T-helper 1 cell treated with Interleukin-12 subunit alpha and Interleukin-12 subunit beta and Interleukin-4 antibody, amounts not matched to agents 30 μg/mL and 1 μg/mL, for 36 hours (primary cell): ENCODE results near the gene COL8A2.

Experiments
- H3K27ac Mint-ChIP-seq: one replicate; pipeline ENCODE4 v1.8.0; 2021; ENCODE audit warnings: mild to moderate bottlenecking, mixed read lengths
- H3K27me3 Mint-ChIP-seq: one replicate; pipeline ENCODE4 v1.8.0; 2021; ENCODE audit warnings: low read depth, mixed read lengths
- H3K36me3 Mint-ChIP-seq: one replicate; pipeline ENCODE4 v1.8.0; 2021; ENCODE audit warnings: low read depth, mixed read lengths
- H3K4me1 Mint-ChIP-seq: one replicate; pipeline ENCODE4 v1.8.0; 2021; ENCODE audit warnings: low read depth, mixed read lengths
- H3K4me3 Mint-ChIP-seq: one replicate; pipeline ENCODE4 v1.8.0; 2021; ENCODE audit warnings: mild to moderate bottlenecking, moderate library complexity, mixed read lengths
- H3K9me3 Mint-ChIP-seq: one replicate; pipeline ENCODE4 v1.8.0; 2021; ENCODE audit warnings: mixed read lengths

Gene COL8A2

DNA sequence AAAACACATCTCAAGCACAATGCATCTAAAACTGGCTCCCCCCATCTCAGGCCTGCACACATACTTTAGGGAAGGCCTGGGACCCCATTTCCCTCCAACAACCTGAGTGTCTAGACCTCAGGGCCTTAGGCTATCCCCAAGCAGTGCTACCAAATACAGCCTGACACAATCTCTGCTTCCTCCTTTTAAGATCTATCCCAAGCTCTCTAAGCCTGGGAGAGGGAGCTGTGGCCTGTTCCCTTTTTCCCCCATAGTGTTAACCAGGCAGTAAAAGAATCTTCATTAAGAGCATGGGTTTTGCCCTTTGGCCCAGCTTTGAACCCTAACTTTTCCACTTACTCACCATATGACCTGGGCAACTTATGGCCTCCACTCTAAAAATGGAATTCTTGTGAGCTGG, 10.8 kb upstream of the COL8A2 start:
- Mint-ChIP-seq H3K36me3 (peaks cover 15% of the 10 kb centered on the region), H3K4me3 (no peak overlapping the region), H3K27me3 (no peaks in the 10 kb centered on the region), H3K4me1 (peaks cover 2% of the 10 kb centered on the region), H3K27ac (no peak overlapping the region), H3K9me3 (no peaks in the 10 kb centered on the region)

DNA sequence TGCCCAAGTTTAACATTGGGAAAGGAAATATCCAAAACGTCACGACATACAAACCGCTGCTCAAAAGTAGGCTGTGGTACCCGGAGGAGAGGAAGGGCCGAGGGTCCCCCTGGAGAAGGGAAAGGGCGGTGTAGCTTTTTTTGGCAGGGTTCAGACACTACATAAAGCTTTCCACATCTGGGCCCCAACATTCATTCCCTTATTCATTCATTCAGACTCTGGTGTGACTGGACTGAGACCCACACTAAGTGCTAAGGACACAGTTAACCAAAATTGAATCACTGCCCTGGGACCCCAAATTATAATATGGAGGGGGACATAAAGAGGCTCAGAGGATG, 10.3 kb upstream of the COL8A2 start:
- H3K27ac Mint-ChIP-seq, result no peak overlapping the region
- peaks cover 2% of the 10 kb centered on the region for H3K4me1 Mint-ChIP-seq
- no peak overlapping the region for H3K4me3 Mint-ChIP-seq
- no peaks in the 10 kb centered on the region for H3K9me3 Mint-ChIP-seq
- no peaks in the 10 kb centered on the region for H3K27me3 Mint-ChIP-seq
- peaks cover 14% of the 10 kb centered on the region for H3K36me3 Mint-ChIP-seq

DNA sequence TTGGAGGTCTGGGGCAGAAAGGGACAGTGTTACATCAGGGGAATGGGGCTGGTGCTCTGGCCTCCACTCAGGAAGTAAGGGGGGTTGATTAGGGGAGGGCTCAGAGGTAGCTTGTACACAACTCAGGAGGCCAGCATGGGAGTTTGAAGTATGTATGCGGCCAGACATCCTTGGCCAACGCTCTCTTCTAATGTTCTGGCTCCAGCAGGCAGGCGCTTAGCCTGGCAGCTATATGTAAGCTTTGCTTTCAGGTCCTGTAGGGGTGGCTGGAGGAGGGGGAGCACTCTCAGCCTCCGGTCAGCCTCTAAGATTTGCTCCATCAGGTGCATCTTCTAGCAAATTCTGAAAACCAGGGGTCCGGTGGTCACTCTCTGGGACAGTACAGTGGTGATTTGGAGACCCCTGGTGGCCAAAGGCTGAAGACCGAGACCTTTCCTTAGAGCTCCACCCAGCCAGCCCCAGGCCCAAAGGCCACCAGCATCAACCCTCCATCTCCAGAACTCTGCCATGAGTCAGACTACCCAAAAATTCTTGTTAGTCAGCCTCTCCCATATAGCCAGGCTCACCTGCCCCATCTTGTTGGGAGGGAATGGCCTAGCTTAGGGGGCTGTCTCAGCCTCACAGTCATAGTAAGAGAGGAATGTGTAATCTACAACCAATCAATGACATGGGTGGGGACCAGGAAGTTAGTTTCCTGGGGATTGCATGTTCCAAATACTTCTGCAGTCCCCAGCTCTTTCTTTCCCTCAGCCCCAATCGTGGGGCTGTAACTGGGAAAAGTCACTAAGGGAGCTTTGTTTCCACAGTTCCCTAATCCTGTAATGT, 9.7 kb upstream of the COL8A2 start:
- Mint-ChIP-seq H3K36me3 (peaks cover 9% of the 10 kb centered on the region), H3K27me3 (no peaks in the 10 kb centered on the region), H3K4me1 (peaks cover 2% of the 10 kb centered on the region), H3K9me3 (no peaks in the 10 kb centered on the region), H3K27ac (no peak overlapping the region), H3K4me3 (no peak overlapping the region)

DNA sequence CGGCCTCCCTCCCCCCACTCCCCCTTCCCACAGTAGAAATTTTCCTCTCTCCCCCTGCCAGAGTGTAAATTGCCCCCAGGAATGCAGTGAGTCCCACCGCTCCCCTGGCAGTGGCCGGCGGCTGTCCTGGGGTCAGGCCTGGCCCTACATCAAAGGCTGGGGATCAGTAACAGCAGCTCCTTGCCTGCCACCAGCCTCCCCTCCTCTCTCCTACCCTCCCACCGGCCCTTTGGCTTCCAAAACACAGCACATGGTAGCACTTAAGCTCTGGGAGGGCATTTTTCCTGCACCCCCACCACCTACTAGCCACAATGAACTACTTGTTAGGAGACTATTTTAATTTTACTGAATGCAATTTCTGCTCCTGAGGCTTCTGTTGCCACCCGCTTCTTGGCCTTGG, 9.0 kb upstream of the COL8A2 start:
- Mint-ChIP-seq H3K4me3 (no peak overlapping the region), H3K27ac (no peak overlapping the region), H3K36me3 (peaks cover 6% of the 10 kb centered on the region), H3K27me3 (no peaks in the 10 kb centered on the region), H3K4me1 (peaks cover 2% of the 10 kb centered on the region), H3K9me3 (no peaks in the 10 kb centered on the region)

DNA sequence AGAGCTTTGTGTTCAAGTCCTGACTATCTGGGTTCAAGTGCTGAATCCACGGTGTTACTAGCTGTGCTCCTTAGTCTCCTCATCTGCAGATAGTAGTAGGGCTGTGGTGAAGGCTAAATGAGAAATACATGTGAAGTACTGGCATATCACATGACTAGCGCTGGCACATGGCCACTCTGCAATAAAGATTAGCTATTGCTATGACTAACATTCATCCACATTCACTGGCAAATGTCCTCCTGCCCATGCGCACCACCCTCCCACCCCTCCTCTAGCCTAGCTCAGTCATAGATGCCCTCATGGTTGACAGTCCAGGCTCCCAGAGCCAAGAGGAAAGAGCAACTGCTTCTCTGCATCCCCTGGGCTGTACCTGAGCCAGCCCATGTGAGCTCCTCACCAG, 8.5 kb upstream of the COL8A2 start:
- peaks cover 2% of the 10 kb centered on the region for H3K4me1 Mint-ChIP-seq

DNA sequence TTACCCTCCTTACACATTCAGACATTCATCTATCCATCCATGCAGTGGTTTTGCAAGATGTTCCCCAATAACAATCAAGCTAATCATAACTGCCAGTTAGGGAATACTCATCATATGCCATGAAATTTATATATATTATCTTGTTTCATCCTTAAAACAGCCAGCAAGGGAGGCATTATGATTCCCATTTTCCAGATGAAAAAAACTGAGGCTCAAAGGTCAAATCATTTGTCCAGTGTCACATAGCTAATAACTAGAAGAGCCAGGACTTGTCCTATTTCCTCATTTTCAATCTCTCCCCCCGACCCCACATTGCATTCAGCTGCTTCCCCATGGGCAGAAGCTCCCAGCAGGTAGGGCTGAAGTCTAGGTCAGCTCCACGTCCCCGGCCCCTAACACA, 7.0 kb upstream of the COL8A2 start:
- peaks cover under 1% of the 10 kb centered on the region for H3K27me3 Mint-ChIP-seq
- H3K4me3 Mint-ChIP-seq, result no peak overlapping the region
- peaks cover 2% of the 10 kb centered on the region for H3K4me1 Mint-ChIP-seq
- H3K36me3 Mint-ChIP-seq, result peaks cover 4% of the 10 kb centered on the region
- no peak overlapping the region for H3K27ac Mint-ChIP-seq
- no peaks in the 10 kb centered on the region for H3K9me3 Mint-ChIP-seq

More for the DNA sequence above, 8.5 kb upstream of the COL8A2 start:
- Mint-ChIP-seq H3K36me3 (peaks cover 6% of the 10 kb centered on the region), H3K4me3 (no peak overlapping the region), H3K27me3 (no peaks in the 10 kb centered on the region), H3K9me3 (no peaks in the 10 kb centered on the region), H3K27ac (no peak overlapping the region)

DNA sequence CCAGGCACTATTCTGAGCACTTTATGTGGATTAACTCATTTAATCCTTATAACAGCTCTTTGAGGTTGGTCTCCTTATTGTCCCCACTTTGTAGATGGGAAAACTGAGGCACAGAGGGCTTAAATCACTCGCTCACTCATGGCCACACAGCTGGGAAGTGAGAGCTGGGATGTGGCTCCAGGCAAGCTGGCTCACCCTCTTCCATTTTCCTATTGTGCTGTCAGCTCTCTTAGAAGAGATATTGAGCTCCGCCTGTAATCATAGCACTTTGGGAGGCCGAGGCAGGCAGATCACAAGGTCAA, 3.8 kb upstream of the COL8A2 start:
- H3K9me3 Mint-ChIP-seq, result no peaks in the 10 kb centered on the region
- peaks cover 24% of the 10 kb centered on the region for H3K27me3 Mint-ChIP-seq
- peaks cover 2% of the 10 kb centered on the region for H3K36me3 Mint-ChIP-seq
- no peak overlapping the region for H3K4me3 Mint-ChIP-seq
- no peak overlapping the region for H3K27ac Mint-ChIP-seq
- peaks cover 5% of the 10 kb centered on the region for H3K4me1 Mint-ChIP-seq

DNA sequence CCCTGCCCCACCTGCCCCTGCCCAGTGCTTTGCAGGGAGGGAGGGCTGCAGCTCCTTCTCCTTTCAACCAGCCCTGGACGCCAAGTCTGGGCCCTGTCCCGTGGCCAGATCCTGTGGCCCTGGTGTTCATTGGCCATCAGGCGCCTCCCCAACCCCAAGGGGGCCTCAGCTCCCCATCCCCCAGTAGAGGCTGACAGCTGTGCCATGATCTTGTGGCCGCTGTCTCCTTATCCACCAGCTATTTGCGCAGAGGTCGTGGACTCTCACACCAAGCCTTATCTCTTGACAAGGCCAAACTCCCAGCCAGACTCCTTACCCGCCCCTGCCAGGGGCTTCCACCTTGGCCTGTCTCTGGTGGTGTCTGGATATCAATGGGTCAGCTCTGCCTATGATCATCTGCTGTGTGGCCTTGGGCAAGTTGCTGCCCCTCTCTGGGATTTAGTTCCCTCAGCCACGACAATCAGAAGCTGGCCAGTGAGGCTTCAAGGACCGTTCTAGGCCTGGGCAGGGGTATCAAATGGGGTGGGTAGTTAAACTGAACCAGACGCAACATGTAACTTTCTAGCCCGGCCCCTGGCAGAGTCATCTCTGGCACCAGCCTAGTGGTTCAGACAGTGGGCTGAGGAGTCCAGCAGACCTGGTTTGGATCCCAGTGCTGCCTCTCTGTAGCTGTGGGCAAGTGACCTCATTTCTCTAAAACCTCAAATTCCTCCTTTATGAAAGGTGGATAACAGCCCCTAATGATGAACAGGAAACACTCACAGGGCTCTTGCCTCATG, 3.3 kb upstream of the COL8A2 start:
- Mint-ChIP-seq H3K27me3 (peaks cover 29% of the 10 kb centered on the region), H3K4me1 (peaks cover 8% of the 10 kb centered on the region), H3K36me3 (peaks cover 2% of the 10 kb centered on the region), H3K9me3 (no peaks in the 10 kb centered on the region), H3K4me3 (no peak overlapping the region), H3K27ac (no peak overlapping the region)

DNA sequence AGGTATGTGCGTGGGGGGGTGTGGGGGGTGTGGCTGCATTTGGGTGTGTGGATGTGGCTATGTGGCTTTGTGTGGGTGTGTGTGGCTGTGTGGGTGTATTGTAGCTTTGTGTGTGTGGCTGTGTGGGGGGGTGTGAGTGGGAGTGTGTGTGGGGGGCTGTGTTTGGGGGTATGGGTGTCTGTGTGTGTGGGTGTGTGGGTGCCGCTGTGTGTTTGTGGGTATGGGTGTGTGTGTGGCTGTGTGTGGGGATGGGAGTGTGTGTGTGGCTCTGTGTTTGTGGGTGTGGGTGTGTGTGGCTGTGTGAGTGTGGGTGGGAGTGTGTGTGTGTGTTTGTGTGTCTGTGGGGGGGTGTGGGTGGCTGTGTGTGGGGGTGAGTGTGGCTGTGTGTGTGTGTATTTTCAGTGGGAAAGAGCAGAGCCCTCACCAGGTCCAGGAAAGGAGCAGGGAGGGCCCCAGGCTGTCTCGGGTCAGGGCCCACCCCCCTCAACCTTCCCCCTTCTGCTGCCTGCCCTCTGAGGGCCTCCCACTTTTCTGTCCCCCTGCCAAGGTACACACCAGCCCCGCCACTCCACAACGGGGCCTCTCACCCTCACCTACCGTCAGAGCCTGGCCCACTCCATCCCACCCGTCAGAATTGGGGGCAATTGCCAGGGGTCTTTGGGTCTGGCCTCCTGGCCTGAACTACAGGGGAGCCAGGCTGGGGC, 1.9 kb upstream of the COL8A2 start:
- Mint-ChIP-seq H3K9me3 (no peaks in the 10 kb centered on the region), H3K27me3 (peaks cover 43% of the 10 kb centered on the region), H3K36me3 (peaks cover 2% of the 10 kb centered on the region), H3K4me3 (no peak overlapping the region), H3K4me1 (peaks cover 9% of the 10 kb centered on the region), H3K27ac (no peak overlapping the region)

DNA sequence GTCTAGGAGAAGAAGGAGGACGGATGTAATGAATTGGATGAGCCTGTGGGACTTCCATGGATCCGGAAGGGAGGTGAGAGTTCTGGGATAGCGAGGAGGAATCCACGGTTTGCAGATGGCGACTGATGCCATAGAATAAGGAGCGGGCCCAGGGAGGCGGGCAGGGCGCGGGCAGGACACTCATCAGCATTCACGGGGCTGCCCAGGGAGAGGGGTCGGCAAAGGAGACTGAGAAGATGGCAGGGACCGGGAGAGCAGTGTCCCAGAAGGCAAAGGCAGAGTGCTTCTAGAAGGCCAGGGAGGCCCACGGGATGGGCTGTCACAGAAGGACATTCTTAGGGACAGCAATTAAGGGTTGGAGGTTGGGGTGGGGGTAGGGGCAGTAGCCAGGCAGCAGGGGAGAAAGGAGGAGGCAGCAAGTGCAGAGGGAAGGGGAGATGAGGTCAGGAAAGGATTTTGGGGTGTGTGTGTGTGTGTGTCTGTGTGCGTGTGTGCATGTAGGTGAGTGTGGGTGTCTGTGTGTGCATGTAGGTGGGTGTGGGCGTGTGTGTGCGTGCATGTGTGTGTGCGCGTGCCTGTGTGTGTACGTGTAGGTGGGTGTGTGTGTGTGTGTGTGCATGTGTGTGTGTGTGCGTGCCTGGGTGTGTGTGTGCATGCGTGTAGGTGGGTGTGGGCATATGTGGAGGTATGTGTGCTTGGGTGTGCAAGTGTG, 1.1 kb upstream of the COL8A2 start:
- H3K27ac Mint-ChIP-seq, result no peak overlapping the region
- H3K9me3 Mint-ChIP-seq, result no peaks in the 10 kb centered on the region
- H3K36me3 Mint-ChIP-seq, result peaks cover 2% of the 10 kb centered on the region
- H3K27me3 Mint-ChIP-seq, result peaks cover 46% of the 10 kb centered on the region
- no peak overlapping the region for H3K4me3 Mint-ChIP-seq
- peaks cover 9% of the 10 kb centered on the region for H3K4me1 Mint-ChIP-seq

DNA sequence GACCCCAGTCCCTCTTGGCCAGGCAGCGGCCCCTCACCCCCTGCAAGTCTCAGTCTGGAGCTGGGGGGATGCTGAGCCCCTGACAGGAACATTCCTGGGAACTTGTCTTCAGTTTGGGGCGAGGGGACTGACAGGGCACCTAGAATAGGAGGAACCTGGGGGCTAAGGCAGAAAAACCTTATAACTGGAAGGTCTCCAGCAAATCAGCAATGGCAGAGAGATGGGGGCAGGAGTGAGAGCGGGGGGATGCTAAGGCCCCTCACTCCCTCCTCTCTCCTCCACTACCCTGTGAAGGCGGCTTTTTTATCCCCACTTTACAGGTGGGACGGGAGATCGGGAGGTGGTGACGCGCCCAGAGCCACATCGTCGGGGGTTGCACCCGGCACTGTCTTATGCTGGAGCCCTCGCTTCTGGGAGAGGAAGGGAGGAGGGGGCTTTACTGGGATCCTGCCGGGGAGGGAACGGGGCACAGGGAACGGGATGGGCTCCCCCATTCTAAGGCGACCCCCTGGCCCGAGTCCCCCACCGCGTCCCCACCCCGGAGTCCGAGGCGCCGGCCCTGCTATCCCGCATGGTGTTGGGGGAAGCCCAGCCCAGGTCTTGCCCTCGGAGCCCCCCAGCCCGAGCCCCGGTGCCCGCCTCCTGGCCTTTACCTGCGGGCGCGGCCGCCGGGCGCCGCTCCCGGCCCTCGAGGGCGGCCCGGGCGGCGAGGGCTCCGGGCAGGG, 456 bp downstream of the COL8A2 start:
- Mint-ChIP-seq H3K4me1 (peaks cover 9% of the 10 kb centered on the region), H3K27ac (no peak overlapping the region), H3K4me3 (no peak overlapping the region), H3K36me3 (peaks cover 2% of the 10 kb centered on the region), H3K9me3 (no peaks in the 10 kb centered on the region), H3K27me3 (peaks cover 50% of the 10 kb centered on the region)

DNA sequence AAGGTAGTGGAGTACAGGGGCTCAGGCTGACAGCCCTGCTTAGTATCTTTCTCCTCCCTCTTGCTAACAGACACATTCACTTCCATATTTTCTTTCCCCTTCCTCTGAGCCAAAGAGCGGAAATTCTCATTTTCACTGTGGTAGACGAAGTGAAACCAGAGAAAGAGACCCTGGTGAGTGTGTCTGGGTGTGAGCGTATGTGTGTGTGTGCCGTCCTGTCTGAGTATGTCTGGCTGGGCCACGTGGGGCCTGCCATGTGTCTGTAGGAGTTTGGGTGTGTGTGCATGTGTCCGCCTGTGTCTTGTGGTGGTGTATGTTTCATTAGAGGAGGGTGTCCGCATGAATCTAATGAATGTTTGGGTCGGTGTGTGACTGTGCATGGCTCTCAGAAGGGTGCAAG, 1.7 kb downstream of the COL8A2 start:
- H3K4me3 Mint-ChIP-seq, result no peak overlapping the region
- peaks cover 9% of the 10 kb centered on the region for H3K4me1 Mint-ChIP-seq
- peaks cover 2% of the 10 kb centered on the region for H3K36me3 Mint-ChIP-seq
- peaks cover 53% of the 10 kb centered on the region for H3K27me3 Mint-ChIP-seq
- H3K9me3 Mint-ChIP-seq, result no peaks in the 10 kb centered on the region
- H3K27ac Mint-ChIP-seq, result no peak overlapping the region

DNA sequence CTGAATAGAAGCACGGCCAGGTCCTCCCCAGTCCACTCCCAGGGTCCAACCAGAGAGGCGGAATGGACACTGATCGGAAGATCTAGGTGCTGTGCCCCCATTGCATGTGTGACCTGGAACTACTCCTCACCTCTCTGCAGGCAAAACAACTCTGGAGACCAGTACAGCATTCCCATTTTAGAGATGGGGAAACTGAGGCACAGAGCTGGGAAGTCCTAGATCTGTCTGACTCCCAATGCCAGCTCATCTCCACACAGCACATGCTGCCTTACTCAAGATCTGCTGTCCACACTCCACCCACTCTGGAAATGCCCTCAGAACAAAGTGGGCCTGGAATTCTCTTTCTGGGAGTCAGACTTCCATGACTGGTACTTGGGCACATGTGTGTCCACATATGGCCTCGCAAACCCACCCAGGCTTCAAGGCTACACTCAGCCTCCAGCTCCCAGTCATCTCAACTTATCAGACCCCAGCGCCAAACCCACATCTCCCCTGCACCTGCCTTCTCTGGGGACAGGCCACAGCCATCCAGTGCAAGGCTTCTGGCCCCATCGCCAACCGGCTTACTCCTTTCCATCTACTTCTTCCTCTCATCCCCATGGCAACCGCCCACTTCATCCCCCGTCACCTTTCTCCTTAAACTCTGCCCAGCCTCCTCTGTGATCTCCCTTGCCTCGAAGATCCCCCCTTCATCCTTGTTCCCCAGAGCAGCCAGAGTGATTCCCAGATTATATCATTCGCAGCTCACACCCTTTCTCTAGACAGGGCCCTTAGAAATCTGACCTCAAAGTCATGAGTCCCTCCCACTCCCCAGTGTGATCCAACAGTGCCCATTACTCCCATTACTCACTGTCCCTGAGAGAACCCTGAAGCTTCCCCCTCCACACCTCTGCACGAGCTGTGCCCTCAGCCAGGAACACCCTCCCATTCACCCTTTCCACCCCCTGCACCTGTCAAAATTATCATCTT, 2.7 kb downstream of the COL8A2 start:
- H3K4me3 Mint-ChIP-seq, result no peak overlapping the region
- no peaks in the 10 kb centered on the region for H3K9me3 Mint-ChIP-seq
- peaks cover 53% of the 10 kb centered on the region for H3K27me3 Mint-ChIP-seq
- H3K36me3 Mint-ChIP-seq, result peaks cover 2% of the 10 kb centered on the region
- H3K4me1 Mint-ChIP-seq, result peaks cover 9% of the 10 kb centered on the region
- H3K27ac Mint-ChIP-seq, result peak overlapping the region; percentile 28
